Activated CD4-positive, alpha-beta T cell treated with anti-CD3 and anti-CD28 coated beads, Interleukin-2, Interleukin-6, amounts not matched to agents 100 ng/mL and 50 ng/mL, durations not matched to agents 16 hours and 8 hours (primary cell): ENCODE results near the gene TMEM44.

Experiments used
- DNase-seq: peaks from one replicate; pipeline ENCODE4 v3.0.0-alpha.2; 2020

TMEM44 gene

GRCh38 chr3:194575484-194576210, 57.6 kb downstream of the TMEM44 start:
- DNase-seq: no peak

- no peak for DNase-seq
Measured at GRCh38 chr3:194574639-194575483, 58.4 kb downstream of the TMEM44 start.

- peak; percentile 58 for DNase-seq
Measured at GRCh38 chr3:194573680-194574437, 59.4 kb downstream of the TMEM44 start.

- DNase-seq: no peak
Measured at GRCh38 chr3:194572944-194573491, 60.2 kb downstream of the TMEM44 start.

GRCh38 chr3:194572143-194572789, 61.0 kb downstream of the TMEM44 start:
- no peak for DNase-seq

- DNase-seq: no peak
Measured at GRCh38 chr3:194571491-194572142, 61.6 kb downstream of the TMEM44 start.

GRCh38 chr3:194570898-194571297, 62.3 kb downstream of the TMEM44 start:
- no peak for DNase-seq

- DNase-seq: no peak
Measured at GRCh38 chr3:194570235-194570634, 63.0 kb downstream of the TMEM44 start.

GRCh38 chr3:194569252-194569651, 64.0 kb downstream of the TMEM44 start:
- DNase-seq: no peak

- DNase-seq: no peak
Measured at GRCh38 chr3:194565597-194566190, 67.5 kb downstream of the TMEM44 start.

- DNase-seq: no peak
Measured at GRCh38 chr3:194562986-194563385, 70.2 kb downstream of the TMEM44 start.

- DNase-seq: peak; percentile 20
Measured at GRCh38 chr3:194561306-194561974, 71.8 kb downstream of the TMEM44 start.

GRCh38 chr3:194560047-194560446, 73.2 kb downstream of the TMEM44 start:
- no peak for DNase-seq

- DNase-seq: no peak
Measured at GRCh38 chr3:194559530-194559929, 73.7 kb downstream of the TMEM44 start.

GRCh38 chr3:194556086-194557056, 76.8 kb downstream of the TMEM44 start:
- DNase-seq: peak; percentile 36

- no peak for DNase-seq
Measured at GRCh38 chr3:194555175-194556062, 77.8 kb downstream of the TMEM44 start.

GRCh38 chr3:194554473-194555123, 78.6 kb downstream of the TMEM44 start:
- DNase-seq: no peak

- no peak for DNase-seq
Measured at GRCh38 chr3:194552327-194552949, 80.8 kb downstream of the TMEM44 start.
